HG03159 (cell line): ENCODE data around the gene OR2Y1.
"Not testable (repeated sequence)": the region's sequence is repeated elsewhere in the genome, so short reads cannot be mapped to it uniquely, and the experiment has no call there.

Source experiments
- ATAC-seq: cut with Tn5 transposase; IDR thresholded peaks from one replicate; pipeline ENCODE4 v1.9.1; 2021; ENCODE audit warnings: mild to moderate bottlenecking, moderate library complexity; ENCODE audit not compliant: unreplicated experiment

Gene OR2Y1, protein sequence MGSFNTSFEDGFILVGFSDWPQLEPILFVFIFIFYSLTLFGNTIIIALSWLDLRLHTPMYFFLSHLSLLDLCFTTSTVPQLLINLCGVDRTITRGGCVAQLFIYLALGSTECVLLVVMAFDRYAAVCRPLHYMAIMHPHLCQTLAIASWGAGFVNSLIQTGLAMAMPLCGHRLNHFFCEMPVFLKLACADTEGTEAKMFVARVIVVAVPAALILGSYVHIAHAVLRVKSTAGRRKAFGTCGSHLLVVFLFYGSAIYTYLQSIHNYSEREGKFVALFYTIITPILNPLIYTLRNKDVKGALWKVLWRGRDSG

DNA sequence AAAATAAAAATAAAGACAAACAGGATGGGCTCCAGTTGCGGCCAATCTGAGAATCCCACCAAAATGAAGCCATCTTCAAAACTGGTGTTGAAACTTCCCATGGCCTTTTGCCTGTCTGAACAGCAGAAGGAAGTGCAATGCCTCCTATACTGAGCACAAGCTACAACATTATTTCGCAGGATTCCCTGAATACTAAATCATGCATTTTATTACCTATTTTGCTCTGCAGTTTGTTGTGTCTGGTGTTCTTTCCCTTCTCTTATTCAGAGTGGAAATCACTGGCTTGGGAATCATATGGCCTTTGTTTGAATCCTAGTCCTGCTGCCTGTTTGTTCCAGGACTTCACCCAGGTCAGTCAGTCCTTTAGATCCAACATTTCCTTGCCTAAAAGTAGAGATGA lies at the start of gene OR2Y1:
Gene OR2Y1, minus strand, starts transcription at position 101 of the 400 bp plus-strand sequence. Its CDS starts 0 bp downstream, at position 101.
- no peak for ATAC-seq

DNA sequence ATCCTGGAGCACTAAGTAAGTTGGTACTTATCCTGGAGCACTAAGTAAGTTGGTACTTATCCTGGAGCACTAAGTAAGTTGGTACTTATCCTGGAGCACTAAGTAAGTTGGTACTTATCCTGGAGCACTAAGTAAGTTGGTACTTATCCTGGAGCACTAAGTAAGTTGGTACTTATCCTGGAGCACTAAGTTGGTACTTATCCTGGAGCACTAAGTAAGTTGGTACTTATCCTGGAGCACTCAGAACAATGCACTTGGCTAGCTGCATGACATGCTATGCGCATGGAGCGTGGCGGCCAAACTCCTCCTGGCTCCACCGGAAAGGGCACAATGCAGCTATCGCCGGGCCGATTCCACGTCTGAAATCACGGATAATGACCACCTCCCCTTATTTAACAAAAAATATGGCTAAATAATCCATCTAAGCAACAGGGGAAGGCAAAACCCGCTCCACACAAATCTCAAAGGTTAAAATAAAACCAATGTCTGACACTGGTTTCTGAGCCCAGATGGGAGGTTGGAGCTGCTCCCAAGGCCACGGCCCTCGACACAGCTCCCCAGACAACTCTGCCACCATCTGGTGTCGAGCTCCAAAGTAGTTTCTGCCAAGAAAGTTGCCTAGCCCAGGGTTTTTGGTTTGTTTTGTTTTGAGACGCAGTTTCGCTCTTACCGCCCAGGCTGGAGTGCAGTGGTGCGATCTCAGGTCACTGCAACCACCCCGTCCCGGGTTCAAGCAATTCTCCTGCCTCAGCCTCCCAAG lies 49.0 kb upstream of the OR2Y1 start:
- ATAC-seq = not testable (repeated sequence)

DNA sequence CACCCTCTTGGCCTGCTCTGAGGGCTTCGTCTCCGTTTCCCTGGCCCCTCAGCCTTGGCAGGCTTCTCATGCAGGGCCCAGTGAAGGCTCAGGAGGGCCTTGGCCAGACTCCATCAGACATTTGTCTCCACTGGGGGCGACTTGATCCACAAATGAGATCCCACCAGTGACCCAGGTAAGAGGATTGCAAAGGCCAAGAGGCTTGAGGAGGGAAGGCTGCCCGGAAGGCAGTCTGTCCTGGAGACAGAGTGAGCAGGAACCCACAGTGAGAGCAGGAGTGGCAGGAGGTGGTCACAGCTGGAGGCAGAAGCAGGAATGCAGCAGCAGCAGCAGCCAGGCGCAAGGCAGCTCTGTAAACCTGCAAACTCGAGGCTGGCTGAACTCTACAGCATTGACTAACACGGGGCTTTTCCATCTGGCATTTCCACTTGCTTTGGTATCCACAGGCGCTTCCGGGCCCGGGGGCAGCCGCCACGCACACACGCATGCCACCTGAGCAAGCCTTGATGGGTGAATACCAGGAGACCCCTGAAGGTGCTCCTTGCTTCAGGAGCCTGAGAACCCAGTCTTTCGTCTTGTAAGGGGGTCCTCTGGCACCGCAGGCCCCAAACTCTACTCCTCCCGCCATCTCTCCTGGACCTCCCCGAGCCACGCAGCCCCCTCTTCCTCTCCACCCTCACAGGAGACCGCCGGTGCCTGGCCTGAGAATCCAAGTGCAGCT lies 48.0 kb upstream of the OR2Y1 start:
- no peak for ATAC-seq

DNA sequence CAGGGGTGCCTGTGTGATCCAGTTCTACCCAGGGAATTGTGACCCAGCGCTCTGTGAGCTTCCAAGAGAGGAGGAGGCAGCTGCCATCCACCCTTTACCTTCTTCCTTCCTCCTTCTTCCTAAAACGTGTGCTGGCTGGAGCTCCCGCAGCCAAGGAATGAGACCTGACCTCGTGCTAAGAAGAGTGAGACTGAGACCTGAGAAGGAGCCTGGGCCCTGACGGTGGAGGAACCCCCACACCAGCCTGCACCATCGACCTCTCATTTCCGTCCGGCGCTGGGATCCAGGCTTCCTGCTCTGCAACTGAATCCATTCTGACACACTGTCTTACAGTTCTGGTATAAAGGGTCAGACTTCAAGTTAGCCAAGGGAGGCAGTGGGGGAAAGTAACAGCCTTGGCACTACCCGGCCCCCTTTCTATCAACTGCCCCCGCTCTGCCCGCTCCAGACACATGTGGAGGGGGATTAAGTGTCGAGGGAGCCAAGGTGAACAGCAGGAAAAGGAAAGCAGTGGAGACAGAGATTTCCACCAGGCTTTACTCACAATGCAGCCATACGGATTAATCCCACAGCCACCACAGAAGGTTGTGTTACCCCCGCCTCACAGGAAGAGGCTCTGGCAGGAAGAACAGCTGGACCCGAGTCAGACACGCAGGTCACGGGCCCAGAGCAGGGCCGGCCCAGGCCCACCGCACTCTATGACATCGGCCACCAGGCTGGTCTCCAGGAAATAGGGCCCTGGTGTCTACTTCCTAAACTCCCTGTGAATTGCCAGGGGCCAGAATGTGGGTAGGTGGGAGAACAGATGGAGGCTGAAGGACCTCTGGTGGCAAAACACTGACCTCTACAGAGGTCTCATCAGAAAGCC lies 46.9 kb upstream of the OR2Y1 start:
- no peak for ATAC-seq

DNA sequence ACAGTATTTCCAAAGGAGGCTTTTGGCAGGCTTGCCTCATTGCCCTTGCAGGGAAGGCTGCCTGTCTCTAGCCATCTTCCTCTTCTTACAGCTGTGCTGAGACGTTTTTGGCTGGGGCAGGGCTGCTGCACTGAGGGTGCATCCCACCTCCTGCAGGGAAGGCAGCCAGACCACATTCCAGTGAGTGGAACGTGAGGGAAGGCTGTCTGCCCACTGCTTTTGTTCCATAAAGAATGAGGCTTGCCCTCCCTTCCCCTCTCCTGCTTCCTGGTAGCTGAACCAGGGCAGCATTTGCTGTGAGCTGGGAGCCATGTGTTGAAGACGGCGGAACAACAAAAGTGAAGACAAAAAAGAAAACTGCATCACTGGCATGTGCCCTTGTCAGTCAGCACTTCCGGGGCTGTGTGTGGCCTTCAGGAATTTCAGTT lies 46.0 kb upstream of the OR2Y1 start:
- ATAC-seq = no peak

DNA sequence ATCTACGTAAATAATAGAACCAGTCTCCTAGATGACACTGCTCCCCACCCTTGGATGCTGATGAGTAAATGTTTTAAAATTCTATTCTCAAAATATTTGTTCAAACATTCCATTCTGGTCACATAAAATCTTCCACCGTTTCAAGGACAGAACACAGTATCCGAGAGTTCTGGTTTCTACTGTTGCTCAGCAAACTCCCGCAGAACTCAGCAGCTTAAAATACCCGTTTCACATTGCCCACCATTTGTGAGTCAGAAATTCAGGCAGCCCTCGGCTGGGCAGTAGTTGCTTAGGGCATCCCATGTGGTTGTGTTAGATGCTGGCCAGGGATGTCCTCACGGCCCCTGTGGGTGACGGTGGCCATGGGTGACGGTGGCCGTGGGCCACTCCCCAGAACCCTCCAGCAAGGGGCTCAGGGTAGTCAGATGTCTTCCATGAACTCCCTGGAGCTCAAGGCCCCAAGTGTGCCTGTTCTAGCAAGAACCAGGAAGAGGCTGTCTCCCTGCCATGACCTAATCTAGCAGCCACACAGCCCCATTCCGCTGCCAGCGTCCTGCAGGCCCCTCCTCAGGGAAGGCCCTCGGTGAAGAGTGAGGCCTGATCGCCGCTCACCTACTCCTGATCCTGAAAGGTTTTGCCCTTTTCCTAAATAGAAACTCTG lies 45.4 kb upstream of the OR2Y1 start:
- no peak for ATAC-seq

DNA sequence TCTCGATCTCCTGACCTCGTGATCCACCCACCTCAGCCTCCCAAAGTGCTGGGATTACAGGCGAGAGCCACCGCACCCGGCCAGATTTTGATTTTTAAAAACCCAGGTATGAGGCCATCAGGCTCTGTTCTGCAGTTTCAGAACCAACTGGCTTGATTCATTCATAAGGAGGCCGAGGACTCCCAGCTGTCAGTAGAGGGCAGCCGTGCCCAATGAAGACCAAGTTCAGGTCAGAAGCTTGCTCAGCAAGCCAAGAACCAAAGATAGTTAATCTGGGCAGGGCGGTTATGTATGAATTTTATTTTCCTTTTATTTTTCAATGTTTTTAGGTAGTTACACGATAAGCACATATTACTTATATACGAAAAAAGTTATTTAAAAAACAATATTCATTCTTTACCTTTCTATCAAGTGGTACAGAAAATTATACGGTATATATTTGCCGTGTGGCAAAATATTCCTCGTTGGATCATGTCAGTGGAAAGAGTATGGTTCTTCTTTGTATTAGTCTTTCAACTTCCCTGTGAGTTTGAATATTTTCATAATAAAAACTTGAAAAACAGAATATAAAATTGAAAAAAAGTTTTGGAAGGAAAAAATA lies 44.7 kb upstream of the OR2Y1 start:
- ATAC-seq = peak; percentile 72

DNA sequence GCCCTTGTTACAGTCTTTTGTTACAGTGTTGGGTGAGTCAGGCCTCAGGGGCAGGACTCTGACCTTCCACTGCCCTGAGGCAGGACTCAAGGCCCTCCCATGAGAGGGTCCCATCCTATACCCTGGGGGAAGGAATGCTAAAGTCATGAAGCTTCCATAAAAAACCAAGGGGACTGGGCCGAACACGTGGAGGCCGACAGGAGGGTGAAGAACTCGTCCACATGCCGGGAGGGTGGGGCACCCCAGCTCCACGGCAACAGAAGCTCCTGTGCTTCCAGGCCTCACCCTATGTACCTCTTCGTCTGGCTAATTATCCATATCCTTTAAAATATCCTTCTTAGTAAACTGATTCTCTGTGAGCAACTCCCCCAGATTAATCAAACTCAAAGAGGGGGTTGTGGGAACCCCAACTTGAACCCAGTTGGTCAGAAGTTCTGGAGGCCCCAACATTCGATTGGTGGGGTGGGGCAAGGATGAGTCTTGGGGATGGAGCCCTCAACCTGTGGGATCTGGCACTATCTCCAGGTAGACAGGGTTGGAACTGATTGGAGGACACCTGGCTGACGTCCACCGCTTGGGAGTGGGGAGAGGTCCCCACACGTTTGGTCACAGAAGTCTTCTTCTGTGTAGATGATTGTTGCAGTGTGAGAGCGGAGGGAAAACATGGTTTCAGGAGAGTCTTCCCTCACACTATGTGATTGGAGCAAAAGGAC lies 43.6 kb upstream of the OR2Y1 start:
- no peak for ATAC-seq

DNA sequence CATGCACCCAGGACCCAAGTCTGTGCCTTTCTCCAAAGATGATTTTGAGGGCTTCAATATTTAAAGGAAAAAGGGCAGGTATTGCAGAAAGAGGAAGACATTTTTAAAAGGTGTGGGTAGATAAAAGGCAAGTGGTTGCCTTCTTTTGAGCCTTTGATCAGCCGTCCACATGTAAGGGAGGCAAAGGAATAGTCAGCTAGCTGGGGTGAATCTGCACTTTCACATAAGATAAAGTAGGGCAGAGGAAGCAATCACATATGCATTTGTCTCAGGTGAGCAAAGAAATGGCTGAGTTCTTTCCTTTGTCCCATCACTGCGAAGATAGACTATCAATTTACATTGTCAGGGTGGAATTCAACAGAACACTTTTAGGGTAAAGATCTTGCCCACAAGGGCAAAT lies 42.9 kb upstream of the OR2Y1 start:
- no peak for ATAC-seq

DNA sequence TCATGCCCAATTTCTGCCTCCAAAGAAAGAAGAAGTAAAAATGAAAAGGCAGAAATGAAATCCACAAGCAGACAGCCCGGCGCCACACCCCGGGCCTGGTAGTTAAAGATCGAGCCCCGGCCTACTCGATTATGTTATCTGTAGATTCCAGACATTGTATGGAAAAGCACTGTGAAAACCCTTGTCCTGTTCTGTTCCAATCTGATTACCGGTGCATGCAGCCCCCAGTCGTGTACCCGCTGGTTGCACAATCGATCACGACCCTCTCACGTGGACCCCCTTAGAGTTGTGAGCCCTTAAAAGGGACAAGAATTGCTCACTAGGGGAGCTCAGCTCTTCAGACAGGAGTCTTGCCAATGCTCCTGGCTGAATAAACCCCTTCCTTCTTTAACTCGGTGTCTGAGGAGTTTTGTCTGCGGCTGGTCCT lies 42.1 kb upstream of the OR2Y1 start:
- ATAC-seq = not testable (repeated sequence)

DNA sequence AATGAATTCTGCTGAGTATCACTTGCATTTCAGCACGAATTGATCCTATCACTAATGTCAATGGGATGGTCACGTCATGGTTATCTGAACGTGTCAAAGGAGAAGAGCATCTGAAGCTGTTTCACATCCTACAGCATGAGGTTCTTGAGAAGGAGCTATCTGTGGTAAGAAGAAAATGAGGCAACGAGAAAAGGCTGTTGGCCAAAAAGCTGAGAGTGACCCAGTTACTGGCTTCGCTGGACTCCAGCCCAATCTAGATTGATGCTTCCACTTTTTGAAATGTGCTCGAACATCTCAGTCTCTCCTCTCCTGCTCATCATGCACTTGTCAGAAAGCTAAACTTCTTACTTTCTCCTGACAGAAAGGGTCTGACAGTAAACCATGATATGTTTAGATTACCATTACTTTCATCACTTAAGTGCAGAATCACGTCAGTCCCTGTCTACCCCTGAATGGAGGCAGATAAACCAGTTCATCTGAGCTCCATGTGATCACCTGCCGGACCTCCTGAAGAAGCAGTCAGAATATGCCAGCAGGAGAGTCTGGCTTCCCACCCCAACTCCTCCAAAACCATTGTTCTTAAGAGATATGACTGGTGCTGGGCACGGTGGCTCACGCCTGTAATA lies 40.2 kb upstream of the OR2Y1 start:
- no peak for ATAC-seq

DNA sequence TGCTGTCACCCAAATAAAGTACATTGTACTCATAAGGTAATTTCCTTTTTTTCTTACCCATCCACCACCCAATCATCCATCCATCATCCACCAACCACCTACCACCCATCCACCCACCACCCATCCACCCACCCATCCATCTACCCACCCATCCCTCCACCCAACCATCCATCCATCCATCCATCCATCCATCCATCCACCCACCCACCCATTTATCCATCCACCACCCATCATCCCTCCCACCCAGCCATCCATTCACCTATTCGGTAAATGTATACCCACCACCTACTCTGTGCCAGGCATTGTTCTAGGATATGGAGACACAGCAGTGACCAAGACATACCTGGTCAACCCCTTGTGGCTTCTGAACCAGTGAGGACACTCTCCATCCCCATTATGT lies 37.6 kb upstream of the OR2Y1 start:
- no peak for ATAC-seq

DNA sequence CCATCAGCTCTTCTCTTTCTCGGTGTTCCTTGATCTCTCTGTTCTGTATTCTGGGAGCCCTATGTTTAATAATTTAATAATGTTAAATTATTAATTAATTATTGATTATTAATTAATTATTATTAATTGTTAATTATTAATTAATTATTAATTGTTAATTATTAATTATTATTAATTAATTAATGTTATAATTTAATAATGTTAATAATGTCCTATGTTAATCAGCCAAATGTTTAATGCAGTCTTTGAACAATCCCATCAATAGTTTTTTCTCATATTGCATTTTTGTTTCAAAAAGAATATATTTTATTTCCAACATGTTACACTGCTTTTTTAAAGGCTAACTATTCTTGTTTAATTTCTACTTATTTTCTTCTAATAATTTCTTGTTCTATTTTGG lies 36.5 kb upstream of the OR2Y1 start:
- ATAC-seq = no peak

DNA sequence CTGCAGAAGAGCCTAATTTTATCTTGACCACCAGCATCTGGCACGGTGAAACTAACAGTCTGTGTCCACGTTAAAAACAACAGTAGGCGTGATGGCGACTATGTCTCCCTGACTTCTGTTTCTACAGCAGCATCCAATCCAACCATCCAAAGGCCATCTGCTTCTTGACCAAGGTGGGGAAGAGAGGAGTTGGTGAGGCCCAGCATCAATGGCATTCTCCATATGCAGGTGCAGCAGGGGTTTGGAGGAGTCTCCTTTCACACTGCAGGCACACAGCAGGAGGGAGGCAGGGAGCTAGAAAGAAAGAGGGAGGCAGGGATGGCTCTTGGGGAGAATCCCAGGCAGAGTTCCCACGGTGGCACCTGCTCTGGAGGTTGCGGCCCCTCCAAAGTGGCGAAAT lies 35.8 kb upstream of the OR2Y1 start:
- ATAC-seq = no peak

DNA sequence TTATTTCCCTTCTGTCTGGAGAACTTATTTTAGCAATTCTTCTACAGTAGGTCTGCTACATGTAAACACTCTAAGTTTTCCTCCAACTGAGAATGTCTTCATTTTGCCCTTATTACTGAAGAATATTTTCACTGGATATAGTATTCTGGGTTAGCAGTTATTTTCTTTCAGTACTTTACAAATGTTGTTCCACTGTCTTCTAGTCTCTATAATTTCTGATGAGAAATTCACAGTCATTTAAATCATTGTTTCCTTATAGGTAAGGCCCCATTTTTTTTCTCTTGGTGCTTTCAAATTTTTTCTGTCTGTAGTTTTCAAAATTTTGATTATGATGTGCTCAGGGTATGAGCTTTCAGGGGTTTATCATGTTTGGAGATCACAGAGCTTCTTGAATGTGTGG lies 32.0 kb upstream of the OR2Y1 start:
- ATAC-seq = no peak

DNA sequence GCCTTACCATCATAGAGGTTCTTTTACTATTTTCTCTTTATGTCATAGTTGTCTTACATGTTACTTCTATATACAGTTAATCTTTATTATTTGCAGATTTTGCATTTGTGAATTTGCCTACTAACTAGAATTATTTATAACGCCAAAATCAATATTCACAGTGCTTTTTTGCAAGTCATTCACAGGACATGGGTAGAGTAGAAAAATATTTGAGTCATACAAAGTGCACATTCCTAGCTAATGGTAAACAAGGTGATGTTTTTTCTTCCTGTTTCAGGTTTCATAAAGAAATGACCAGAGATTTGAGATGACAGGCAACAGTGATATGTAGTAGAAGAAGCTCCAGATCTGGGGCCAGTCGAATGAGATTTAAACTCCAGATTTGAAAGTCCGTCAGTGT lies 30.0 kb upstream of the OR2Y1 start:
- ATAC-seq = no peak

DNA sequence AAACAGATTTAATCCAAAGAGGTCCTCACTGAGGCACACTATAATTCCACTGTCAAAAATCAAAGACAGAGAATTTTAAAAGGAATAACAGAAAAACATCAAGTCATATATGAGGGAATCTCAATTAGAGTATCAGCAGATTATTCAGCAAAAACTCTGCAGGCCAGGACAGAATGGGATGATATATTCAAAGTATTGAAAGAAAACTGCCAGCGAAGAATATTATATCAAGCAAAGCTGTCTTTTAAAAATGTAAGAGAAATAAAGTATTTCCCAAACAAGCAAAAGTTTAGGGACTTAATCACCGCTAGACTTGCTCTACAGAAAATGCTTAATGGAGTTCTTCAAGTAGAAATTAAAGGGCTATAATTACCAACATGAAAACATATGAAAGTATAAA lies 15.7 kb upstream of the OR2Y1 start:
- no peak for ATAC-seq

DNA sequence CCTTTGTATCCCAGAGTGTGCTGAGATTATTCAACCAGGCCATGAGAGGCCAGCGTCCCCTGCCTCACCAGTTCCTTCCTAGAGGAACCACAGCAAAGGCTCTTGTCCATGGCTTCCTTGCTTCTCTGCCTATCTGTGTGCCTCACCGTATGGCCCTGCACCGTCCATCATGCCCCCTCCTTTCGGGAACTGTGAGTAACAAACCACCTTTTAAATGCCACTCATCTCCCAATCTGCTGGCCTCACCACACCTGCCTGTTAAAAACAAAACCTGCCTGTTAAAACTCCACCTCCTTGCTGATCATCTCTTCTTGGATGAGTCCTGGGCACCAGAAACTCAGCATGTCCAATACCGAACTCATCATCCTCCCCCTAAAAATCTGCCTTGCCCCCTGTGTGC lies 4.4 kb upstream of the OR2Y1 start:
- no peak for ATAC-seq

DNA sequence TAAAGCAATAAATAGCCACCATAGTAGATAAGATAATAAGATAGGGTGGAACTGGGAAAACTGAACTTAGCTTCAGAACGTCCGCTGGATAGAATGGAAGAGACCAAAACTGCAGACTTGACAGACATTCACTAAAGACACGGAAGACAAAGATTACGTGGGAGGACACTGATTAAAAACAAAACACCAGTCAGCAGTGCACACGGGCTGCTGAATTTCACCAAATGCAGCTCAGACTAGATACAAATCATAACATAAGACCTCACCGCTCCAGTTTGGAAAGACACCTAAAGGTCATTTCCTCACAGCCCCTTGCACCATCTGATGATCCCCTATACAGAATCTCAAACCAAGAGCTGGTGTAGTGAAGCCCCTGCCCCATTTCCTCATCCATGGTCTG lies 2.9 kb upstream of the OR2Y1 start:
- ATAC-seq = no peak
